ENCODE measurements around the gene G6PC3. TPM values are rescaled to one million over a fixed set of nuclear protein-coding genes. Genes with fewer than 3 reads are reported as not detected.
A peak's percentile ranks its signal among the peaks of the same experiment; 100 is the strongest.
"Not testable (repeated sequence)": the region's sequence is repeated elsewhere in the genome, so short reads cannot be mapped to it uniquely, and the experiment has no call there.

Gene G6PC3
- total RNA-seq, 1 donor from 2014 or later, result 26.3 TPM

DNA sequence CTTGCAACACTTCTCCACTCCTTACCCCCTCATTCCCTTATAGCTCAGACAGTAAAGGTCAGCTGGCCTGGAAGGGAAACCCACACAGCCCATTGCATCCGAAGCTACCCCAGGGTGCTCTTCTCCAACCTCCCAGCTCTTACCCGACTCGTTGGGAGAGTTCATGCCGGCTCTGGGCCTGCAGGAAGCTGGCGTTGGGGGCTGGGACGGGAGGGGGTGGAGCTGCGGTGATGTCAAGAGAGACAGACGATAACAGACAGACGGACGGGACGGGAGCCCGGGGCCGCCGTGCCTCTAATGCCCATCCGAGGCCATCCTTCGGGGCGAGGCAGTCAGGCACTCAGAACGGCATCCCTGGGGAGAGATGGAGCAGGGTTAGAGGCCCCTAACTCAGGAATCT, 46.8 kb downstream of the G6PC3 start:
- intact Hi-C loops (cut with micrococcal nuclease), result no loop called here
- DNase-seq (no peak), ATAC-seq (no peak)

DNA sequence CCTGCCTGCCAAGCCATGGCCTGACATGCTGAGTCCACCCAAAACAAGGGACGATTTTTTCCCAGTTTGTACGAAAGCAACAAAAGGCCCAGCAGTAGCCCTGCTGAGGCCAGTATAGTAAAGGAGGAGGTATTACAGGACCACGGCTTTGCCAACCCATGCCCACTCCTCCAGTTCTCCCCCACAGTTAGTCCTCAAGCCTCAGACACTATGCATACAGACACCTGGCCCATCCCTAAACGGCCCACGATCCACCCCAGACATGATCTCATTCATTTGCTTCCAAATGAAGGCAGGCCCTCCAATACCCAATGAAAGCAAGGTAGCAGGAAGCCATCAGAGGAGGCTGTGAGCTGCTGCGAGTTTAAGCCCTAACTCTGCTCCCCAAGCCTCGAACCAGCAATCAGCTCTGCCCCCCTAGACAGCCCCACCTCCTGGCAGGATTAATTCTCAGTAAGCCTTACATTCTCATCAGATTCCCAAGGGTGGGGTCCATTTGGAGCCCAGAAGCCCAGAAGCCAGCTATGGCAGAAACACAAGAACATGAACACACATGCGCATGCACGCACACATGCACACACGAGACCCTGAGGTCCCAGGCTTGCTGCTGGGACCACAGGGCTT, 48.0 kb downstream of the G6PC3 start:
- no peak for DNase-seq
- no peak for ATAC-seq
- intact Hi-C loops (cut with micrococcal nuclease), result no loop called here

DNA sequence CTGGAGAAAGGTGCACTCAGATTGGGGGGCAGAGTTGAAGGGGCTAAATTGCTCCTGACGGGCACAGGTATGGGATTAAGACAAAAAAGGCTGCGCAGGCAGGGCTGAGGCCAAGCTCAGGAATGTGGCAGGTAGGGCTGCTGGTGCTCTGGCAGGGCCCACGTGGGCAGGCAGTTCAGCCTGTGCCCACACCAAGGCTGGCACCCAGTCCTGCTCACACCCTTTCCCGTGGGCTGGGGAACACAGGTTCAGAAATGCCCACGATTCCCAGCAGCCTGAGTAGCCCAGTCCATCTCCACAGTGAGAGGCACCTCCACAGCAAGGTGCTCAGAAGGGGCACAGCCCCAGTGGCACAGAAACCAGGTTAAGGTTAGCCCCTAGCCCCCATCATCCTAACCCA, 48.5 kb downstream of the G6PC3 start:
- intact Hi-C loops (cut with micrococcal nuclease), result no loop called here

DNA sequence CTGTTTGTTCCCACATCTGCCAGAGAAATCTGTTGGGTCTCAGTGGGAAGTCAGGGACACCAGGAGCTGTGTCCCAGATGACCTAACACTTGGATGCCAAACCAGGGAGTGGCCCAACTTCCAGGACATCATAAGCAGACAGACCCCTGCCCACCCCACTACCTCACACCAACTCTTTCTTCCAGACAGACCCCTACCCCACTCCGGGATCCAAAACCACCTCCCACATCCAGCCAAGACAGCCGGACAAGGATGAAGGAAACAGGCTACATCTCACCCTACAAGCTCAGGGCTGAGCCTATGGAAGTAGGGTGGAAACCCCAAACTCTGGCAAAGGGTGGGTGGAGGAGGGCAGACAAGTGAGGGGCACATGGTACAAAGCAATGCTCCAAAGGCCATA, 49.3 kb downstream of the G6PC3 start:
- intact Hi-C loops (cut with micrococcal nuclease), result loop anchor here (10.0 kb wide), 1 partner anchor 55 kb away; the partner anchor contains the start of gene LSM12
- no peak for ATAC-seq
- DNase-seq, result no peak

More for the DNA sequence above, 48.5 kb downstream of the G6PC3 start:
- DNase-seq, result no peak
- peak; percentile 4 for ATAC-seq

DNA sequence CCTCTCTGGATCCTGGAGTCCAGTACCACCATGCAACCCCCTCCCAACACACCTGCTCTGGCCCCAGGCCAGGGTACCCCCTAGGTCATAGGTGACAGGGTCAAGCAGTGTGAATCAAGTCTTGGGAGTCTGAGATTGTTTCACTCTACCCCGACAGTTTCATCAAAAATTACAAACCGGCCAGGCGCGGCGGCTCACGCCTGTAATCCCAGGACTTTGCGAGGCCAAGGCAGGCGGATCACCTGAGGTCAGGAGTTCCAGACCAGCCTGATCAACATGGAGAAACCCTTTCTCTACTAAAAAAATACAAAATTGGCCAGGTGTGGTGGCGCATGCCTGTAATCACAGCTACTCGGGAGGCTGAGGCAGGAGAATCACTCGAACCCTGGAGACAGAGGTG, 49.7 kb downstream of the G6PC3 start:
- DNase-seq, result not testable (repeated sequence)
- intact Hi-C loops (cut with micrococcal nuclease), result loop anchor here (10.0 kb wide), 1 partner anchor 55 kb away; the partner anchor contains the start of gene LSM12

DNA sequence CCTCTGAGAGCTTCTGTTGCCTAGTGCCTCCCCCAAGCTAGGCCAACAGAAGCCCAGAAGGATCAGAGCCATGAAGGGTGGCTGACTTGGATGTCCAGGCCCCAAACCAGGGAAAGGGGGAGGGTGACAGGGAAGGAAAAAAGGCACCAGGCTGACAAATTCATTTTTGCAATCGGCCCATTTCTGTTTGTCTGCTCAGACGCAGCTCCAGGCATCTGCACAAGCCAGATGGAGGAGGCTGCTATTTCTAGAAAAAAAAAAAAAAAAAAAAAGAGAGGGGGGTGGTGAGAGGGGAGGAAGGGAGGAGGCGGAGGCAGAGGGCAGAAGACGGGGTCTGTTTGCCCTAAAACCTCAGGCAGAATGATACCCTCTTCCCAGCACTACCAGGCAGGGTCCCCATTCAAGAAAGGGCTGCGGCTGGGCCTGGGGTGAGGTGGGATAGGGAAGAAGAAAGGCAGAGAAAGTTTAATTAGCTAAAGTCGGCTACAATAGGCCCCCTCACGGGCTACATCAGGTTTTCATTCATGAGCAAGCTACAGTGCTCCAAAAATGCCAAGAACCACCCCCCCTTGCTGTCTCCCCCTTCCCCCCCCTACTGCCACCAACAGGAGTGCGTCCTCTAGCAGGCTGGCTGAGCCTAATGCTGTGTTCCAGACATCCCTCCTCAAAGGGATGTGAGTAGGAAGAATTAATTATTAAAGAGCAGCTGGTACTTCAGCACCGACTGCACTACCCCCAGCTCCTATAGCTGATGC, 50.5 kb downstream of the G6PC3 start:
- no peak for DNase-seq
- intact Hi-C loops (cut with micrococcal nuclease), result loop anchor here (10.0 kb wide), 1 partner anchor 56 kb away; the partner anchor contains the start of gene LSM12
- ATAC-seq, result no peak

More for the DNA sequence above, 49.7 kb downstream of the G6PC3 start:
- ATAC-seq, result not testable (repeated sequence)

DNA sequence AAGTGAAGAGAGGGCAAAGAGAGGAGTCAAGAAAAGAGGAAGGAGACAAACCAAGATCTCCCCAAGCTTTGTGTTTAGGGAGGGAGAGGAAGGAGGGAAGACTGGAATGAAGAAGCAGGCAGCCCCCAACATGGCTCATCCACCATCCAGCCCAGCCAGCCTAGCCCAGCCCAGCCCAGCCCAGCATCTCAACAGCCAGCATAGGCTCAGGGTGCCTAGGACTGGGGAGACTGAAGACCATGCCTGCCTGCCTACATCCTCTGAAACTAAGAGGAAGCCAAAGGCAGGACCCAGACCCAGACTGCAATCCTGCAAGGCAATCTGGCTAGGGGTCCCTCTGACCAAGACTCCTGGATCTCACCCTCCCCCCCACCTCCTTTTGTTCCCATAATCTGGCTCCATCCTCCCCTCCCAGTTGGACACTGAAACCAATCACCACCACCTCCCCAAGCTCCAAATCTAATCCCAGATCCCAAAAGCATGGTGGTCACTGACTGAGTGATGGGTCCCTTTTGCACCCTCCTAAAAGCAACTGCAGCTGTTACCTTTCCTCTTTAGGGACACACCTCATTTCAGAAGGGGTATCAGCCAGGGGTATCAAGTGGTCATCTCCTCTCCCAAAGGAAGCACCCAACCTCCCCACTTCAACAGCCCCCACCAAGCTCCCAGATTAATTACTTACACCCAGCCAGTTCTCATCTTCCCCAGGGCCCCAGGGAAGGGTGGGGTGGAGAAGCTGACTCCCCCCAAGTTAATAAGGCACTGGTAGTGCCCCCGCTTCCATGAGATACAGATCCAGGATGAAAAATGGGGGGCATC, 51.7 kb downstream of the G6PC3 start:
- DNase-seq, result no peak
- intact Hi-C loops (cut with micrococcal nuclease), result loop anchor here (10.0 kb wide), 1 partner anchor 57 kb away; the partner anchor contains the start of gene LSM12

DNA sequence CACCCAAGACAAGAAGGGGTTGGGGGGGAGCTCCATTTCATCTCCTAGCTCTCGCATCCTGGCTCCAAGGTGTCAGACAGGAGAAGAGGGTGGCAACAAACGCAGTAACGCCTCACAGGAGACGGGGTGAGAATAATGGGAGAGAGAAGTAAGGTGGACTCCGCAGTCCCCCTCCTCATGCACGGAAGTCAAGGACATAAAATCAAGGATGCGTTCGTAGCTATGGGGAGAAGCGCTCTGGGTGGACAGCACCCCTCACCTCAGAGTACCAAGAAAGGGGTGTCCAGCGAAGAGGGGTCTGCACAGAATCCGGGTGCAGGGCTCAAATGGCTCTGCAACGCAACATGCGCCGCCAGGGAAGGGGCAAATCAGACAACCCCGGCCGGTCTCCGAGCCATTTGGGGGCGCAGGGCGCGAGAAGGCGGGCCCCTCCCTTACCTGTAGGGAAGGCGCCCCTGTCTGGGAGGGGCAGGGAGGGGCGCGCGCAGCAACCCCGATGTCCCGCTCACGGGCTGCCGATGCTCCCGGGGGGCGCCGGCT, 52.4 kb downstream of the G6PC3 start:
- ATAC-seq, result no peak
- DNase-seq, result no peak
- intact Hi-C loops (cut with micrococcal nuclease), result loop anchor here (10.0 kb wide), 1 partner anchor 58 kb away; the partner anchor contains the start of gene LSM12

More for the DNA sequence above, 51.7 kb downstream of the G6PC3 start:
- no peak for ATAC-seq

DNA sequence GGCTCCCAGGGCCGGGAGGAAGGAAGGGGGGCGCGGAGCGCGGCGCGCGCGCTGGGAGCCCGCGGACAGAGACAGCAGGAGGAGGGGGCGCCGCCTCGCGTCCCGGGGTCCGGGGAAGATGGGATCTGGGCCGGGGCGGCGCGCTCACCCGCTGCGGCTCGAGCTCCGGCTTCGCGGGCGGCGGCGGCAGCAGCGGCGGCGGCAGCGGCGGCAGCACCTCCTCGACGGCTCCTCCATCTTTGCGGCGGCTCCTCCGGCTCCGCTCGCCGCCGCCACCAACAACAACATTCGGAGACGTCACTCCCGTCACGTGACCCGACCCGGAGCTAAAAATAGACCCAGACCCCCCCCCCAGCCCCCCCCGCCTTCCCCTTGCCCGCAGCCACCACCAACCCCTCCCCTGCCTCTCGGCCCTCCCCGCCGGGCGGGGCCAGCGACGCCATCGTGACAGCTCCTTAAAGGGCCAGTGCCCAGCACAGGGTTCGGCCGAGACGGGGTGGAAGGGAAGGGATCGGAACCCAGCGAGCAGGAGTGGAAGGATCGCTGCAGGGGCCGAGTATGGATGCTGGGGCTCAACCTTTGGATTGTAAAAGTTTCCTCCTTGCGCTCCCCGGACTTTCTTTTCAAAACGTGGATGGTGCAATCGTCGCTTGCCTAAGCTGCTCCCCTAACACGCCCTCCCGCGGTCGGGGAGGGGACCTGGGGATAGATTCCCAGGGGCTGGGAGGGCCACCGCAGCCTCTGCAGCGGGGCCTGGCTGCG, 53.0 kb downstream of the G6PC3 start, which contains the start of gene HDAC5:
HDAC5 (minus strand) TSS at position 286 of the 762 bp plus-strand sequence. CDS start 6,126 bp downstream, outside the sequence.
- ATAC-seq (peak; percentile 97), DNase-seq (peak; percentile 98)
- intact Hi-C loops (cut with micrococcal nuclease), result loop anchor here (10.0 kb wide), 1 partner anchor 59 kb away; the partner anchor contains the start of gene LSM12

DNA sequence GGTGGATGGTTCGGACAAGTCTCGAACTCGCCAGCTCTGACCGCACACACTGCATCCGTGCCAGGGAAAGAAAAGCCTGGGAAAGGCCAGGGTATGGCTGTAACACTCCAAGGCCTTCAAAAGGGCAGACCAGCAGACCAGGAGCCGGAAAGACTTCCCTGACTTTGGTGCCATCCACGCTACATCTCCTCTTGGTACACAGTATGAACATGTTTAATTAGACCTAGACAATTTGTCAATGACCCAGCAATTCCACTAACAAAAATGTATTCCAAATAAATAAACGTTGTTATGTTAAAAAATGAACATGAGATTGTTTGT, 53.5 kb downstream of the G6PC3 start:
- ATAC-seq (no peak), DNase-seq (no peak)
- intact Hi-C loops (cut with micrococcal nuclease), result loop anchor here (10.0 kb wide), 1 partner anchor 59 kb away; the partner anchor contains the start of gene LSM12

Other genes with a start within 250 kb of the G6PC3 start
- gene MPP3, start 237.6 kb upstream of the G6PC3 start, total RNA-seq, result 55.5 TPM
- 19.1 TPM for gene CD300LG, start 223.6 kb upstream of the G6PC3 start, total RNA-seq
- gene MPP2, start 163.2 kb upstream of the G6PC3 start, total RNA-seq, result 17.1 TPM
- gene PPY, start 128.3 kb upstream of the G6PC3 start, total RNA-seq, result not detected
- gene PYY, start 116.8 kb upstream of the G6PC3 start, total RNA-seq, result not detected
- gene NAGS, start 66.1 kb upstream of the G6PC3 start, total RNA-seq, result 0.57 TPM
- gene TMEM101, start 55.8 kb upstream of the G6PC3 start, total RNA-seq, result 20.7 TPM
- 58.2 TPM for gene LSM12, start 4.1 kb upstream of the G6PC3 start, total RNA-seq
- 81.4 TPM for gene HDAC5, start 52.9 kb downstream of the G6PC3 start, total RNA-seq
- gene HROB, start 71.2 kb downstream of the G6PC3 start, total RNA-seq, result 1.5 TPM
- 17.0 TPM for gene ASB16, start 100.0 kb downstream of the G6PC3 start, total RNA-seq
- 23.6 TPM for gene TMUB2, start 116.2 kb downstream of the G6PC3 start, total RNA-seq
- 36.0 TPM for gene ATXN7L3, start 129.1 kb downstream of the G6PC3 start, total RNA-seq
- gene UBTF, start 148.9 kb downstream of the G6PC3 start, total RNA-seq, result 65.2 TPM
- gene SLC4A1, start 197.4 kb downstream of the G6PC3 start, total RNA-seq, result not detected
- 0.45 TPM for gene RUNDC3A, start 237.9 kb downstream of the G6PC3 start, total RNA-seq